OCI-LY1 (cell line): ENCODE data around the gene TTLL11.

Source experiments
- CTCF ChIP-seq: fragments of 200-600 bp; sonication (generic), shearing (Covaris generic); IDR thresholded peaks from 2 replicates; pipeline ENCODE4 v1.5.1; 2017; ENCODE audit warnings: mild to moderate bottlenecking, antibody characterized with exemption, low read length, moderate library complexity, mixed read lengths
- EZH2 ChIP-seq: fragments of 200-600 bp; sonication (generic), shearing (Covaris generic); IDR thresholded peaks from 2 replicates; pipeline ENCODE4 v1.8.0; 2017; ENCODE audit warnings: borderline replicate concordance, mixed run types, mild to moderate bottlenecking, antibody characterized with exemption, low read length, moderate library complexity, mixed read lengths

DNA sequence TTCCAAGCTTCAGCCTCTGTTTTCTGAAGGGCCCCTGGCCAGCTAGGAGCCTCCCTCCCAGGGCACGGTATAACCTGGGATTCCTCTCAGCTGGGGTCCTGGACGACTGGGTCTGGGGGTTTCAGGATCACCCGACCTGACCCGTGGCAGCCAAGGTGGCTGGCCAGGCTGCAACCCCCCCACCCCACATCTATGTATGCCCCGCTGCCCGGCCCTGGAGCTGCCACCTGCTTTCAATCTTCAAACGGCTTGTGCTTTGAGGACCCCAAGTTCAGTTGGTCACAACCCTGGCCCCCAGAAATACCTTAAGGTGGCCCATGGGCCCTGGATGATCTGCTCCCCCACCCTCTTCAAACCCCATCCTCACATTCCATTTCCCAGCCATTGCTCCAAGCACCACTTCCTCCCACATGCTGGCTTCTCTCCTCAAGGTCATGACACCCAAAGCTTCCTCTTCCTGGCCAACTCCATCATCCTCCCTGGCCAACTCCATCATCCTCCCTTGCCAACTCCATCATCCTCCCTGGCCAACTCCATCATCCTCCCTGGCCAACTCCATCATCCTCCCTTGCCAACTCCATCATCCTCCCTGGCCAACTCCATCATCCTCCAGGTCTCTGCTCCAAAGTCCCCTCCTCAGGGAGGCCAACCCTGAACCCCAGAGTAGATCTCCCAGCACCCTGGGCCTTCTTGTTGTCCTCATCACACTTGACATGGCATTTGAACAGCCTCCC, 17.2 kb upstream of the TTLL11 start:
- TF ChIP-seq CTCF (no peak), EZH2 (no peak)
